Measurements from ENCODE around the gene AMIGO2.

Gene AMIGO2

DNA sequence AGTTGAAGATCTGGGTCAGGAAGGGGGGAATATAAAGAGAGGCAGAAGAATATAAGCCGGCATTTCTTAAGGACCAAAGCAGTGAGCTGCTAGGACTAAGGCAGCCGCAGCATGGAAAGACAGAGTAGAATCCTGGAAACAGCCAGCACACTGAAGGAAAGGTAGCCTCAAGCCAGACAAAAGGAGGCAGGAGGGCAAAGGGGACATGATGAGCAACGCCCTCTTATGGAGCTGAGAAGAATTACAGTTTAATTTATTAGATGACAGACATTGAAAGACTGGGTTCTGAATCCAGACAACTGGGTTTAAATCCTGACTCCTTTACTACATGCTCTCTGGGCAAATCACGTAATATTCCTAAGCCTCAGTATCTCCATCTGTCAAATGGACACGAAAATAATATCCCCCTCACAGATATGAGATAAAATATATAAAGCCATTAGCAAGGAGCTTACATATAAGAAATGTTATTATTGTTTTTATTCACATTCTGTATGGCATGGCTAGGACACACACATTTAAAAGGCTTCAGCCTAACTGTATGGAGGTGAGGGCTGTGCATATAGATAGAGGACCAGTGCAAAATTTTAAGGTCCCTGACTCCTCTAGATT lies 8.4 kb downstream of the AMIGO2 start:
- DNase-seq (ENCODE audit: low spot score) = peak; percentile 16

GRCh38 chr12:47070310-47070709 lies 9.4 kb downstream of the AMIGO2 start:
- no peak for TF ChIP-seq CTCF (IDR thresholded peaks at IDR 0.05; ENCODE audit: extremely low read depth, missing control alignments)
- DNase-seq (ENCODE audit: low spot score) = no peak

More for the DNA sequence above, 8.4 kb downstream of the AMIGO2 start:
- peak; percentile 19 for TF ChIP-seq CTCF (IDR thresholded peaks at IDR 0.05; ENCODE audit: extremely low read depth, missing control alignments)

- no peak for TF ChIP-seq CTCF (IDR thresholded peaks at IDR 0.05; ENCODE audit: extremely low read depth, missing control alignments)
- DNase-seq (ENCODE audit: low spot score) = no peak
Observed at GRCh38 chr12:47068539-47068938, 11.2 kb downstream of the AMIGO2 start.

- no peak for TF ChIP-seq CTCF (IDR thresholded peaks at IDR 0.05; ENCODE audit: extremely low read depth, missing control alignments)
- DNase-seq (ENCODE audit: low spot score) = no peak
Observed at GRCh38 chr12:47067771-47068431, 11.9 kb downstream of the AMIGO2 start.

GRCh38 chr12:47067176-47067575 lies 12.6 kb downstream of the AMIGO2 start:
- DNase-seq (ENCODE audit: low spot score) = no peak
- no peak for TF ChIP-seq CTCF (IDR thresholded peaks at IDR 0.05; ENCODE audit: extremely low read depth, missing control alignments)

- DNase-seq (ENCODE audit: low spot score) = no peak
Observed at GRCh38 chr12:47066278-47067025, 13.3 kb downstream of the AMIGO2 start.

More at GRCh38 chr12:47066278-47067025, 13.3 kb downstream of the AMIGO2 start:
- TF ChIP-seq CTCF (IDR thresholded peaks at IDR 0.05; ENCODE audit: extremely low read depth, missing control alignments) = no peak

Measured in GM20000 (cell line).